ENCODE measurements around the gene GOLGA1. TPM values are rescaled to one million over a fixed set of nuclear protein-coding genes. Genes with fewer than 3 reads are reported as not detected.

The GOLGA1 gene
- polyA plus RNA-seq, 1 donor from 2014 or later: 15.3 TPM

DNA sequence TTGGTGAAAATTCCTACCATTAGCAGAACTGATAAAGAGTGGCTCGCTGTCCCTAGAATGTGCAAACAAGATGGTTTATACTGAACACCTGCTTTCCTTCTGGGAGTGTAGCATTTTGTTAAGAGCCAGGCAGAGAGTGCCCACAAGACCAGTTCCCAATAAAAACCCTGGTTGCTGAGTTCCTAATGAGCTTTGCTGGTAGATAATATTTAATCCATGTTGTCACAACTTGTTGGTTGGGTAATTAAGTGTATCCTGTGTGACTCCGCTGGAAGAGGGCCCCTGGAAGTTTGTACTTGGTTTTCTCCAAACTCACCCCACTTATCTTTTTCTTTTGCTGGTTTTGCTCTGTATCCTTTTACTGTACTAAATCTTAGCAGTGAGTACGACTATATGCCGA lies 39.5 kb upstream of the GOLGA1 start:
- Histone ChIP-seq H3K9me2 (ENCODE audit: insufficient read depth, low read length) (no peaks in the 10 kb centered on the region), H3F3A (ENCODE audit: insufficient read depth, low read length, poor library complexity, severe bottlenecking) (no peaks in the 10 kb centered on the region), H4K20me1 (ENCODE audit: insufficient read depth) (no peaks in the 10 kb centered on the region), H3K27me3 (ENCODE audit: insufficient read depth, low read depth, low read length) (no peaks in the 10 kb centered on the region), H3K9ac (ENCODE audit: low read length) (no peak overlapping the region), H3K36me3 (ENCODE audit: insufficient read depth, low read length) (peaks cover 12% of the 10 kb centered on the region), H3K27ac (ENCODE audit: low read length) (no peak overlapping the region), H3K9me3 (ENCODE audit: low read length) (no peaks in the 10 kb centered on the region), H3K79me2 (replicated peaks; ENCODE audit: insufficient read depth, low read length) (no peaks in the 10 kb centered on the region), H2AFZ (ENCODE audit: low read depth, low read length) (no peak overlapping the region), H3K4me3 (ENCODE audit: low read length) (no peak overlapping the region), H3K4me2 (ENCODE audit: low read length) (no peak overlapping the region)
- TF ChIP-seq TAF1 (IDR thresholded peaks at IDR 0.05; ENCODE audit: low read depth) (no peak), POLR2AphosphoS5 (IDR thresholded peaks at IDR 0.05) (no peak), EZH2 (IDR thresholded peaks at IDR 0.05; ENCODE audit: borderline replicate concordance, insufficient read depth, low read length, poor library complexity, severe bottlenecking) (no peak), MXI1 (conservative IDR thresholded peaks at IDR 0.05; ENCODE audit: poor library complexity, severe bottlenecking) (no peak), EP300 (conservative IDR thresholded peaks at IDR 0.05; ENCODE audit: poor library complexity, severe bottlenecking) (no peak), RAD21 (conservative IDR thresholded peaks at IDR 0.05) (no peak), SMC3 (conservative IDR thresholded peaks at IDR 0.05; ENCODE audit: poor library complexity) (no peak)
- TF ChIP-seq, protein P1, sequence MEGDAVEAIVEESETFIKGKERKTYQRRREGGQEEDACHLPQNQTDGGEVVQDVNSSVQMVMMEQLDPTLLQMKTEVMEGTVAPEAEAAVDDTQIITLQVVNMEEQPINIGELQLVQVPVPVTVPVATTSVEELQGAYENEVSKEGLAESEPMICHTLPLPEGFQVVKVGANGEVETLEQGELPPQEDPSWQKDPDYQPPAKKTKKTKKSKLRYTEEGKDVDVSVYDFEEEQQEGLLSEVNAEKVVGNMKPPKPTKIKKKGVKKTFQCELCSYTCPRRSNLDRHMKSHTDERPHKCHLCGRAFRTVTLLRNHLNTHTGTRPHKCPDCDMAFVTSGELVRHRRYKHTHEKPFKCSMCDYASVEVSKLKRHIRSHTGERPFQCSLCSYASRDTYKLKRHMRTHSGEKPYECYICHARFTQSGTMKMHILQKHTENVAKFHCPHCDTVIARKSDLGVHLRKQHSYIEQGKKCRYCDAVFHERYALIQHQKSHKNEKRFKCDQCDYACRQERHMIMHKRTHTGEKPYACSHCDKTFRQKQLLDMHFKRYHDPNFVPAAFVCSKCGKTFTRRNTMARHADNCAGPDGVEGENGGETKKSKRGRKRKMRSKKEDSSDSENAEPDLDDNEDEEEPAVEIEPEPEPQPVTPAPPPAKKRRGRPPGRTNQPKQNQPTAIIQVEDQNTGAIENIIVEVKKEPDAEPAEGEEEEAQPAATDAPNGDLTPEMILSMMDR (IDR thresholded peaks at IDR 0.05; ENCODE audit: poor library complexity, severe bottlenecking): no peak
- TF ChIP-seq, protein P2, sequence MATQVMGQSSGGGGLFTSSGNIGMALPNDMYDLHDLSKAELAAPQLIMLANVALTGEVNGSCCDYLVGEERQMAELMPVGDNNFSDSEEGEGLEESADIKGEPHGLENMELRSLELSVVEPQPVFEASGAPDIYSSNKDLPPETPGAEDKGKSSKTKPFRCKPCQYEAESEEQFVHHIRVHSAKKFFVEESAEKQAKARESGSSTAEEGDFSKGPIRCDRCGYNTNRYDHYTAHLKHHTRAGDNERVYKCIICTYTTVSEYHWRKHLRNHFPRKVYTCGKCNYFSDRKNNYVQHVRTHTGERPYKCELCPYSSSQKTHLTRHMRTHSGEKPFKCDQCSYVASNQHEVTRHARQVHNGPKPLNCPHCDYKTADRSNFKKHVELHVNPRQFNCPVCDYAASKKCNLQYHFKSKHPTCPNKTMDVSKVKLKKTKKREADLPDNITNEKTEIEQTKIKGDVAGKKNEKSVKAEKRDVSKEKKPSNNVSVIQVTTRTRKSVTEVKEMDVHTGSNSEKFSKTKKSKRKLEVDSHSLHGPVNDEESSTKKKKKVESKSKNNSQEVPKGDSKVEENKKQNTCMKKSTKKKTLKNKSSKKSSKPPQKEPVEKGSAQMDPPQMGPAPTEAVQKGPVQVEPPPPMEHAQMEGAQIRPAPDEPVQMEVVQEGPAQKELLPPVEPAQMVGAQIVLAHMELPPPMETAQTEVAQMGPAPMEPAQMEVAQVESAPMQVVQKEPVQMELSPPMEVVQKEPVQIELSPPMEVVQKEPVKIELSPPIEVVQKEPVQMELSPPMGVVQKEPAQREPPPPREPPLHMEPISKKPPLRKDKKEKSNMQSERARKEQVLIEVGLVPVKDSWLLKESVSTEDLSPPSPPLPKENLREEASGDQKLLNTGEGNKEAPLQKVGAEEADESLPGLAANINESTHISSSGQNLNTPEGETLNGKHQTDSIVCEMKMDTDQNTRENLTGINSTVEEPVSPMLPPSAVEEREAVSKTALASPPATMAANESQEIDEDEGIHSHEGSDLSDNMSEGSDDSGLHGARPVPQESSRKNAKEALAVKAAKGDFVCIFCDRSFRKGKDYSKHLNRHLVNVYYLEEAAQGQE (IDR thresholded peaks at IDR 0.05; ENCODE audit: borderline replicate concordance): no peak

DNA sequence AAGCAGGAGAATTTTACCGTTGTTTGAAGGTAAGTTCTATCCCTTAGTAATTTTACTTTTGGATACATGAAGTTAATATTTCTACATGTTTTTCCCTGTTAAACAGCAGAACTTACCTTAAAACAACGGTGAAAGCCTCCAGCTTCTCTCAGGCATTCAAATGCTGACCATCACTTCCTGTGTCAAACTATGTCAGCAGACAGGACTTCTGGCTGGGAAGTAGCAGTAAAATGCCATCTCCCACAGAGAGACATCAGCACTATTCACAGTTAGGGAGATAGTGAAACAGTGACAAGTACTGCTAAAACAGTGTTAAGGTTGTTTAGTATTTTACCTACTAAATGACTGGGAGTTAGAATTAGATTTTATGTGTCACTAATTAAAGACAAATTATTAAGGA lies 34.2 kb upstream of the GOLGA1 start:
- Histone ChIP-seq H3K36me3 (ENCODE audit: insufficient read depth, low read length) (no peaks in the 10 kb centered on the region), H3K79me2 (replicated peaks; ENCODE audit: insufficient read depth, low read length) (no peaks in the 10 kb centered on the region), H2AFZ (ENCODE audit: low read depth, low read length) (no peak overlapping the region), H3K4me2 (ENCODE audit: low read length) (no peak overlapping the region), H3K9me3 (ENCODE audit: low read length) (no peaks in the 10 kb centered on the region), H3K27ac (ENCODE audit: low read length) (no peak overlapping the region), H3K27me3 (ENCODE audit: insufficient read depth, low read depth, low read length) (no peaks in the 10 kb centered on the region), H3K4me3 (ENCODE audit: low read length) (no peak overlapping the region), H3K9ac (ENCODE audit: low read length) (no peak overlapping the region), H3K9me2 (ENCODE audit: insufficient read depth, low read length) (no peaks in the 10 kb centered on the region), H3F3A (ENCODE audit: insufficient read depth, low read length, poor library complexity, severe bottlenecking) (no peaks in the 10 kb centered on the region), H4K20me1 (ENCODE audit: insufficient read depth) (no peaks in the 10 kb centered on the region)
- no peak for TF ChIP-seq EZH2 (IDR thresholded peaks at IDR 0.05; ENCODE audit: borderline replicate concordance, insufficient read depth, low read length, poor library complexity, severe bottlenecking)

DNA sequence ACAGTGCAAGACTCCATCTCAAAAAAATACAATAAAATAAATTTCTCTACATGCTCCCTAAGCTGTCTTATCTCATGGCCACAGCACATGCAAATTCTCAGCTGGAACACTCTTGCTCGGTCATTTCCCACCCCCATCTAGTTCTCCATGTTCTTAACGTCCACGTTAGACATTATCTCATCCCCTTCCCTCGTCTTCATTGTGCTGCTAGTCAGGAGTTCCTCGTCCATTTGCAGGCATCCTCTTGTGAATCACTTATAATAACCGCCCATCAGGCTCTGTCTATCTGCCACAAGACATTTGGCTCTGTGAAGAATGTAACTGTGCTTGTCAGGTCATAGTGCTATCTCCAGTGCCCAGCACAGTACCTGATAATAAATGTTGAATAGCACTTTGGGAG lies 32.9 kb upstream of the GOLGA1 start:
- H3K9me3 ChIP-seq (ENCODE audit: low read length): no peaks in the 10 kb centered on the region
- no peaks in the 10 kb centered on the region for H3K79me2 ChIP-seq (replicated peaks; ENCODE audit: insufficient read depth, low read length)
- H2AFZ ChIP-seq (ENCODE audit: low read depth, low read length): no peak overlapping the region
- no peak overlapping the region for H3K4me2 ChIP-seq (ENCODE audit: low read length)
- TF ChIP-seq MXI1 (conservative IDR thresholded peaks at IDR 0.05; ENCODE audit: poor library complexity, severe bottlenecking): no peak
- TF ChIP-seq EP300 (conservative IDR thresholded peaks at IDR 0.05; ENCODE audit: poor library complexity, severe bottlenecking): no peak
- TF ChIP-seq POLR2AphosphoS5 (IDR thresholded peaks at IDR 0.05): no peak
- TF ChIP-seq TAF1 (IDR thresholded peaks at IDR 0.05; ENCODE audit: low read depth): no peak
- TF ChIP-seq, protein P2 (IDR thresholded peaks at IDR 0.05; ENCODE audit: borderline replicate concordance): no peak
- no peak for TF ChIP-seq RAD21 (conservative IDR thresholded peaks at IDR 0.05)
- TF ChIP-seq EZH2 (IDR thresholded peaks at IDR 0.05; ENCODE audit: borderline replicate concordance, insufficient read depth, low read length, poor library complexity, severe bottlenecking): no peak
- TF ChIP-seq SMC3 (conservative IDR thresholded peaks at IDR 0.05; ENCODE audit: poor library complexity): no peak
- TF ChIP-seq, protein P1 (IDR thresholded peaks at IDR 0.05; ENCODE audit: poor library complexity, severe bottlenecking): no peak
- no peaks in the 10 kb centered on the region for H4K20me1 ChIP-seq (ENCODE audit: insufficient read depth)
- no peaks in the 10 kb centered on the region for H3K36me3 ChIP-seq (ENCODE audit: insufficient read depth, low read length)
- H3K27me3 ChIP-seq (ENCODE audit: insufficient read depth, low read depth, low read length): no peaks in the 10 kb centered on the region
- H3K4me3 ChIP-seq (ENCODE audit: low read length): no peak overlapping the region
- no peak overlapping the region for H3K27ac ChIP-seq (ENCODE audit: low read length)
- no peak overlapping the region for H3K9ac ChIP-seq (ENCODE audit: low read length)
- H3K9me2 ChIP-seq (ENCODE audit: insufficient read depth, low read length): no peaks in the 10 kb centered on the region
- H3F3A ChIP-seq (ENCODE audit: insufficient read depth, low read length, poor library complexity, severe bottlenecking): no peaks in the 10 kb centered on the region
